NCI-H2029 treated with DMSO at 0.1 percent for 48 hours (cell line): ENCODE measurements around the gene CD151.

ENCODE experiments used
- DNase-seq: peaks from one replicate; lab custom pipeline; 2025; lab: John Stamatoyannopoulos, UW

CD151 gene

GRCh38 chr11:843086-843734, 10.5 kb downstream of the CD151 start:
- no peak for DNase-seq

GRCh38 chr11:843818-844692, 11.3 kb downstream of the CD151 start:
- DNase-seq = no peak

- no peak for DNase-seq
These were observed 12.2 kb downstream of the CD151 start for GRCh38 chr11:844693-845644.

GRCh38 chr11:845872-846495, 13.2 kb downstream of the CD151 start:
- no peak for DNase-seq

GRCh38 chr11:846496-847098, 13.8 kb downstream of the CD151 start:
- no peak for DNase-seq

- DNase-seq = no peak
These were observed 15.1 kb downstream of the CD151 start for GRCh38 chr11:847876-848275.

- DNase-seq = no peak
These were observed 15.7 kb downstream of the CD151 start for GRCh38 chr11:848380-848931.

- no peak for DNase-seq
These were observed 16.5 kb downstream of the CD151 start for GRCh38 chr11:849104-849824.

- no peak for DNase-seq
These were observed 17.4 kb downstream of the CD151 start for GRCh38 chr11:849951-850774.

- no peak for DNase-seq
These were observed 18.3 kb downstream of the CD151 start for GRCh38 chr11:850775-851763.

GRCh38 chr11:852762-853161, 20.0 kb downstream of the CD151 start:
- no peak for DNase-seq

- DNase-seq = no peak
These were observed 21.1 kb downstream of the CD151 start for GRCh38 chr11:853682-854448.

GRCh38 chr11:854601-855329, 22.0 kb downstream of the CD151 start:
- DNase-seq = no peak

- no peak for DNase-seq
These were observed 22.6 kb downstream of the CD151 start for GRCh38 chr11:855330-855674.

GRCh38 chr11:855796-856195, 23.0 kb downstream of the CD151 start:
- no peak for DNase-seq

- DNase-seq = no peak
These were observed 23.6 kb downstream of the CD151 start for GRCh38 chr11:856397-856796.
